Lung (tissue), 12 donors: ENCODE data around the gene MGAT3. TPM values are rescaled to one million over a fixed set of nuclear protein-coding genes. Genes with fewer than 3 reads are reported as not detected.

Source experiments
- ATAC-seq: fragments of 200-7000 bp; cut with Tn5 transposase; one replicate; pipeline ENCODE4 v1.9.1; 2020; ENCODE audit warnings: moderate number of reproducible peaks; ENCODE audit not compliant: insufficient read depth, low FRiP score
- DNase-seq, 3 donors: peaks; one replicate each; pipeline ENCODE4 v3.0.0-alpha.2; 2013 to 2017
- H3K27ac ChIP-seq, 2 donors: one replicate each; pipeline ENCODE4 v1.5.1; 2013; ENCODE audit warnings: mild to moderate bottlenecking in 2 of 2, moderate library complexity in 2 of 2, control low read depth in 1 of 2, inconsistent platforms in 1 of 2, low read depth in 1 of 2, low read length in 1 of 2
- H3K27me3 ChIP-seq, 3 donors: one replicate each; pipeline ENCODE4 v1.5.1; 2013; ENCODE audit warnings: low read length in 2 of 3; ENCODE audit not compliant: control insufficient read depth in 3 of 3, insufficient read depth in 3 of 3
- H3K36me3 ChIP-seq, 4 donors: one replicate each; pipeline ENCODE4 v1.5.1; 2013; ENCODE audit warnings: low read length in 4 of 4, mild to moderate bottlenecking in 1 of 4, moderate library complexity in 1 of 4; ENCODE audit not compliant: control insufficient read depth in 4 of 4, insufficient read depth in 4 of 4
- H3K4me1 ChIP-seq, 5 donors: one replicate each; pipeline ENCODE4 v1.5.1; 2013; ENCODE audit warnings: low read length in 5 of 5, mild to moderate bottlenecking in 2 of 5, moderate library complexity in 1 of 5; ENCODE audit not compliant: control insufficient read depth in 5 of 5, insufficient read depth in 5 of 5
- H3K4me3 ChIP-seq: one replicate; pipeline ENCODE4 v1.5.1; 2013; ENCODE audit warnings: mild to moderate bottlenecking, control low read depth, moderate library complexity
- H3K9ac ChIP-seq, 2 donors: one replicate each; pipeline ENCODE4 v1.5.1; 2013; ENCODE audit warnings: low read length in 2 of 2, control low read depth in 1 of 2; ENCODE audit not compliant: insufficient read depth in 1 of 2
- H3K9me3 ChIP-seq, 4 donors: one replicate each; pipeline ENCODE4 v1.5.1; 2013; ENCODE audit warnings: low read length in 3 of 4, mild to moderate bottlenecking in 1 of 4, moderate library complexity in 1 of 4; ENCODE audit not compliant: control insufficient read depth in 4 of 4, insufficient read depth in 3 of 4
- WGBS, 2 donors: extraction: QIAGEN DNeasy Blood & Tissue Kit; methylation state at CpG; one replicate each; pipeline ENCODE4 v1.1.7; 2013; 5-methylcytosine and 5-hydroxymethylcytosine counted together
- polyA plus RNA-seq, 2 donors: library from polyadenylated mRNA; stranded (reverse); fragments of 200-250 nt; gene quantifications; one replicate each; pipeline ENCODE4 v1.2.1, GENCODE V29; 2013
- total RNA-seq, 2 donors: library from RNA; depleted of rRNA in 1 of 2; stranded (reverse); fragments of >200 nt in 1 of 2; gene quantifications; one replicate each; pipeline ENCODE4 v1.2.1, GENCODE V29; 2014 to 2021
- TF ChIP-seq, protein P1 (sequence below): IDR thresholded peaks from 2 replicates; pipeline ENCODE4 v1.5.1; 2012; ENCODE audit warnings: mild to moderate bottlenecking; ENCODE audit errors: control extremely low read depth, extremely low read depth
- donor health status: control.
- donor health status: control.
- donor health status: Bipolar disorder and iron deficiency.
- donor health status: healthy.
- donor health status: DM: yes; HTN: yes; CAD: no.

The MGAT3 gene
- total and polyA plus RNA-seq, 4 donors = 5.6 to 19.4 (median 5.9) TPM

DNA sequence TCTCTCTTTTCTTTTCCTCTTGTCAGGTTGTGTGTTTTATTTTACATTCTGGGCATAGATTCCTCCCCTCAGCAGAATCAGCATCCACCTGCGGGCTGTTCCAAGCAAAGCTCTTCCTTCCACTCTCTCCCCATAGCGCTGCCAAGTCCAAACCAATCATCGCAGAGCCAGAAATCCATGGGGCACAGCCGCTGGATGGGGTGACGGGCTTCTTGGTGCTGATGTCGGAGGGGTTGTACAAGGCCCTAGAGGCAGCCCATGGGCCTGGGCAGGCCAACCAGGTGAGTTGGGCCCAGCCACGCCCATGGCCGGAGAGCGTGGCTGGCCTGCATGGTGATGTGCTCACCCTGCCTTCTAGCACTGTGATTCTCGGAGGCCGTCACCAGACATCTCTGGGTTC, 35.1 kb upstream of the MGAT3 start:
- DNase-seq (no peak), ATAC-seq (no peak)
- H3K27ac ChIP-seq = no peak overlapping the region
- no peak overlapping the region for H3K9ac ChIP-seq
- WGBS, 2 donors = 96 to 97% methylated on average over 11 of the region's 11 CpGs
- no peaks in the 10 kb centered on the region for H3K9me3 ChIP-seq
- no peaks in the 10 kb centered on the region for H3K27me3 ChIP-seq
- no peak overlapping the region for H3K4me3 ChIP-seq
- TF ChIP-seq, protein P1, sequence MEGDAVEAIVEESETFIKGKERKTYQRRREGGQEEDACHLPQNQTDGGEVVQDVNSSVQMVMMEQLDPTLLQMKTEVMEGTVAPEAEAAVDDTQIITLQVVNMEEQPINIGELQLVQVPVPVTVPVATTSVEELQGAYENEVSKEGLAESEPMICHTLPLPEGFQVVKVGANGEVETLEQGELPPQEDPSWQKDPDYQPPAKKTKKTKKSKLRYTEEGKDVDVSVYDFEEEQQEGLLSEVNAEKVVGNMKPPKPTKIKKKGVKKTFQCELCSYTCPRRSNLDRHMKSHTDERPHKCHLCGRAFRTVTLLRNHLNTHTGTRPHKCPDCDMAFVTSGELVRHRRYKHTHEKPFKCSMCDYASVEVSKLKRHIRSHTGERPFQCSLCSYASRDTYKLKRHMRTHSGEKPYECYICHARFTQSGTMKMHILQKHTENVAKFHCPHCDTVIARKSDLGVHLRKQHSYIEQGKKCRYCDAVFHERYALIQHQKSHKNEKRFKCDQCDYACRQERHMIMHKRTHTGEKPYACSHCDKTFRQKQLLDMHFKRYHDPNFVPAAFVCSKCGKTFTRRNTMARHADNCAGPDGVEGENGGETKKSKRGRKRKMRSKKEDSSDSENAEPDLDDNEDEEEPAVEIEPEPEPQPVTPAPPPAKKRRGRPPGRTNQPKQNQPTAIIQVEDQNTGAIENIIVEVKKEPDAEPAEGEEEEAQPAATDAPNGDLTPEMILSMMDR = no peak
- H3K36me3 ChIP-seq = peaks cover 19 to 44% (median 42%) of the 10 kb centered on the region in 4 donors
- no peaks in the 10 kb centered on the region for H3K4me1 ChIP-seq

DNA sequence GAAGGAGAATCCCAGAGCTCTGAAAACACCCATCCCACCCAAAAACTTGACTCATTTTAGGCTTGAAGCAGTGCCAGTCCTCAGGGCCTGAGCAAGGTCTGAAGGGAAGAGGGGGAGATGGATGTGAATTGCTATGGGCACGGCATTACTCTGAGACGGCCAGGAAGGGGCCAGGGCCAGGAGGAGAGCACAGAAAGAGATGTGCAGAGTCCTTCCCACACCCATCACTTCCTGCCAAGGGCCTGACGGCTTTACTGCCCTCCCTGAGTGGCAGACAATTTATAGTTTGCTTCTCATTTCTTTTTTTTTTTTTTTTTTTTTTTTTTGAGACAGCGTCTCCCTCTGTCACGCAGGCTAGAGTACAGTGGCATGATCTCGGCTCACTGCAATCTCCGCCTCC, 34.7 kb upstream of the MGAT3 start:
- 67 to 82% methylated on average over 7 of the region's 7 CpGs for WGBS, 2 donors
- H3K36me3 ChIP-seq = peaks cover 23 to 44% (median 42%) of the 10 kb centered on the region in 4 donors
- TF ChIP-seq, protein P1 = no peak

DNA sequence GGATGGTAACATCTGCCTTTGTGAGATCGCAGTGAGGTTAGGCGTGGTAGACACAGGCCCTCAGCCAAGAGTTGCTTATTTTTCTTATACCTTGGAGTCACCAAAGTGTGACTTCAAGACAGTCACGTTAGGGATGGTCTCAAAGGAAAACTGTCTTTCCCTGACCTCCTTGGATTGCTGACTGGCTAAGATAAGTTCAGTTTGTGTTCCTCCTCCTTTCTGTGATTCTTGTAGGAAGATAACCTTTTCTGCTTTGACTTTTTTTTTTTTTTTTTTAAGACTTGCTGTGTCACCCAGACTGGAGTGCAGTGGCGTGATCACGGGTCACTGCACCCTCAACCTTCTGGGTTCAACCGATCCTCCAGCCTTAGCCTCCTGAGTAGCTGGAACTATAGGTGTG, 34.1 kb upstream of the MGAT3 start:
- Histone ChIP-seq H3K9me3 (no peaks in the 10 kb centered on the region), H3K4me1 (no peaks in the 10 kb centered on the region), H3K27ac (no peak overlapping the region), H3K9ac (no peak overlapping the region), H3K27me3 (no peaks in the 10 kb centered on the region), H3K4me3 (no peak overlapping the region), H3K36me3 (peaks cover 26 to 47% (median 43%) of the 10 kb centered on the region in 4 donors)
- TF ChIP-seq, protein P1 = no peak
- 95 to 97% methylated on average over 6 of the region's 6 CpGs for WGBS, 2 donors
- ATAC-seq (no peak), DNase-seq (no peak)

More for the DNA sequence above, 34.7 kb upstream of the MGAT3 start:
- no peak overlapping the region for H3K27ac ChIP-seq
- no peak overlapping the region for H3K4me3 ChIP-seq
- no peak overlapping the region for H3K9ac ChIP-seq
- DNase-seq (no peak), ATAC-seq (no peak)
- no peaks in the 10 kb centered on the region for H3K9me3 ChIP-seq
- no peaks in the 10 kb centered on the region for H3K27me3 ChIP-seq
- H3K4me1 ChIP-seq = no peaks in the 10 kb centered on the region

DNA sequence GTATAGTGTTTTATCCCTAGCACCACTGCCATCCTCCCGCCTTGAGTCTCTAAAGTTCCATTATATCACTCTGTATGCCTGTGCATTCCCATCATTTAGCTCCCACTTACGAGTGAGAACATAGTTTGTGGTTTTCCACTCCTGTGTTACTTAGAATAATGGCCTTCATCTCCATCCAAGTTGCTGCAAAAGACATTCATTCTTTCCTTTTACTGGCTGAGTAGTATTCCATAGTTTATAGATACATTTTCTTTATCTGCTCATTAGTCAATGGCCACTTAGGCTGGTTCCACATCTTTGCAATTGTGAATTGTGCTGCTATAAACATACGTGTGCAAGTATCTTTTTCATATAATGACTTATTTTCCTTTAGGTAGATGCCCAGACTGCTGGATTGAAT, 32.8 kb upstream of the MGAT3 start:
- Histone ChIP-seq H3K36me3 (peaks cover 21 to 49% (median 42%) of the 10 kb centered on the region in 4 donors), H3K4me1 (peaks cover 0 to 4% (median 0%) of the 10 kb centered on the region in 5 donors), H3K27ac (no peak overlapping the region), H3K4me3 (no peak overlapping the region), H3K9me3 (no peaks in the 10 kb centered on the region), H3K27me3 (no peaks in the 10 kb centered on the region), H3K9ac (no peak overlapping the region)
- DNase-seq (no peak), ATAC-seq (no peak)
- TF ChIP-seq, protein P1 = no peak
- 99% methylated on average over 3 of the region's 3 CpGs for WGBS, 2 donors
